Mesenchymal stem cell (in vitro differentiated cells and primary cell): ENCODE data around the gene UQCC5.

ENCODE experiments used
- DNase-seq: peaks from one replicate; pipeline ENCODE4 v3.0.0-alpha.2; 2013
- H2AFZ ChIP-seq: one replicate; pipeline ENCODE4 v1.6.1; 2013; ENCODE audit warnings: low read depth, mild to moderate bottlenecking, control low read depth, inconsistent platforms, low read length, moderate library complexity
- H2AK5ac ChIP-seq: 2 replicates; pipeline ENCODE4 v1.6.1; 2013; ENCODE audit warnings: low read length, moderate library complexity, mild to moderate bottlenecking, inconsistent platforms; ENCODE audit not compliant: severe bottlenecking
- H2BK120ac ChIP-seq: one replicate; pipeline ENCODE4 v1.6.1; 2013; ENCODE audit warnings: low read depth, mild to moderate bottlenecking, inconsistent platforms, low read length, moderate library complexity
- H2BK12ac ChIP-seq, 2 experiments: one replicate each; pipeline ENCODE4 v1.6.1; 2013; ENCODE audit warnings: inconsistent platforms in 2 of 2, low read length in 2 of 2, mild to moderate bottlenecking in 2 of 2, moderate library complexity in 2 of 2, control low read depth in 1 of 2
- H2BK15ac ChIP-seq: one replicate; pipeline ENCODE4 v1.6.1; 2013; ENCODE audit warnings: mild to moderate bottlenecking, low read depth, inconsistent platforms; ENCODE audit not compliant: poor library complexity, severe bottlenecking
- H2BK5ac ChIP-seq: 2 replicates; pipeline ENCODE4 v1.6.1; 2013; ENCODE audit warnings: low read depth, mild to moderate bottlenecking, low read length, control low read depth, inconsistent platforms; ENCODE audit not compliant: poor library complexity, severe bottlenecking
- H3K14ac ChIP-seq, 2 experiments: one replicate each; pipeline ENCODE4 v1.6.1; 2013; ENCODE audit warnings: inconsistent platforms in 2 of 2, low read length in 2 of 2, control low read depth in 1 of 2, mild to moderate bottlenecking in 1 of 2, moderate library complexity in 1 of 2
- H3K18ac ChIP-seq, 2 experiments: one replicate each; pipeline ENCODE4 v1.6.1; 2013; ENCODE audit warnings: inconsistent platforms in 2 of 2, low read length in 2 of 2, control low read depth in 1 of 2, low read depth in 1 of 2, mild to moderate bottlenecking in 1 of 2
- H3K23ac ChIP-seq, 2 experiments: one replicate each; pipeline ENCODE4 v1.6.1; 2013; ENCODE audit warnings: inconsistent platforms in 2 of 2, low read length in 2 of 2, mild to moderate bottlenecking in 2 of 2, moderate library complexity in 2 of 2, control low read depth in 1 of 2
- H3K27ac ChIP-seq: 2 replicates; pipeline ENCODE4 v1.5.1; 2013; ENCODE audit warnings: mild to moderate bottlenecking, moderate library complexity, low read length, control low read depth, inconsistent platforms; ENCODE audit not compliant: poor library complexity, severe bottlenecking
- H3K27me3 ChIP-seq, 2 experiments: 2 replicates each; pipeline versions ENCODE4 v1.6.1 to v1.7.0; 2013; ENCODE audit warnings: low read length in 2 of 2, mild to moderate bottlenecking in 2 of 2, moderate library complexity in 2 of 2, control low read depth in 1 of 2, inconsistent platforms in 1 of 2; ENCODE audit not compliant: control insufficient read depth in 1 of 2, insufficient read depth in 1 of 2
- H3K36me3 ChIP-seq, 2 experiments: 2 replicates each; pipeline versions ENCODE4 v1.6.1 to v1.7.0; 2013; ENCODE audit warnings: low read length in 2 of 2, control low read depth in 1 of 2, inconsistent platforms in 1 of 2, low read depth in 1 of 2, mild to moderate bottlenecking in 1 of 2; ENCODE audit not compliant: insufficient read depth in 2 of 2, control insufficient read depth in 1 of 2
- H3K4ac ChIP-seq, 2 experiments: one replicate each; pipeline ENCODE4 v1.6.1; 2013; ENCODE audit warnings: inconsistent platforms in 2 of 2, low read length in 2 of 2, mild to moderate bottlenecking in 2 of 2, moderate library complexity in 2 of 2, control low read depth in 1 of 2, low read depth in 1 of 2
- H3K4me1 ChIP-seq: 2 replicates; pipeline ENCODE4 v1.6.1; 2013; ENCODE audit warnings: low read depth, low read length, control low read depth; ENCODE audit not compliant: control insufficient read depth, insufficient read depth
- H3K4me2 ChIP-seq: 2 replicates; pipeline ENCODE4 v1.6.1; 2013; ENCODE audit warnings: low read length, mild to moderate bottlenecking, inconsistent platforms; ENCODE audit not compliant: poor library complexity, severe bottlenecking
- H3K4me3 ChIP-seq, 2 experiments: 2 replicates each; pipeline versions ENCODE4 v1.5.1 to v1.7.0; 2013; ENCODE audit warnings: low read length in 2 of 2, mild to moderate bottlenecking in 2 of 2, control low read depth in 1 of 2, low read depth in 1 of 2; ENCODE audit not compliant: insufficient read depth in 1 of 2
- H3K79me1 ChIP-seq: replicated peaks from 2 replicates; pipeline ENCODE4 v1.6.1; 2013; ENCODE audit warnings: mild to moderate bottlenecking, control low read depth, low read length, inconsistent platforms; ENCODE audit not compliant: poor library complexity, severe bottlenecking
- H3K9ac ChIP-seq: 2 replicates; pipeline ENCODE4 v1.7.0; 2013; ENCODE audit warnings: mild to moderate bottlenecking, low read length, moderate library complexity
- H3K9me3 ChIP-seq: 2 replicates; pipeline ENCODE4 v1.7.0; 2013; ENCODE audit warnings: mild to moderate bottlenecking, low read length; ENCODE audit not compliant: control insufficient read depth
- H4K8ac ChIP-seq: one replicate; pipeline ENCODE4 v1.6.1; 2013; ENCODE audit warnings: inconsistent platforms, mild to moderate bottlenecking, low read length, moderate library complexity
- H4K91ac ChIP-seq: one replicate; pipeline ENCODE4 v1.6.1; 2013; ENCODE audit warnings: mild to moderate bottlenecking, low read length, inconsistent platforms
- WGBS: methylation state at CpG from one replicate; pipeline ENCODE4 v1.1.7; 2013; ENCODE audit warnings: mixed read lengths; 5-methylcytosine and 5-hydroxymethylcytosine counted together

Gene UQCC5

GRCh38 chr3:52521881-52522650 lies 14.3 kb upstream of the UQCC5 start:
- peaks cover 0 to 14% of the 10 kb centered on the region in 2 experiments for H3K27me3 ChIP-seq
- H3K14ac ChIP-seq, result no peak overlapping the region
- DNase-seq, result no peak
- no peak overlapping the region for H4K91ac ChIP-seq
- no peak overlapping the region for H2AK5ac ChIP-seq
- H3K9ac ChIP-seq, result no peak overlapping the region
- H3K4me2 ChIP-seq, result no peak overlapping the region
- H3K4me1 ChIP-seq, result peaks cover 21% of the 10 kb centered on the region
- no peak overlapping the region for H3K23ac ChIP-seq
- H2BK120ac ChIP-seq, result no peak overlapping the region
- no peak overlapping the region for H2BK12ac ChIP-seq
- H4K8ac ChIP-seq, result no peak overlapping the region
- no peak overlapping the region for H3K4me3 ChIP-seq
- peaks cover 27 to 60% of the 10 kb centered on the region in 2 experiments for H3K36me3 ChIP-seq
- H3K27ac ChIP-seq, result no peak overlapping the region
- peaks cover 2% of the 10 kb centered on the region for H3K79me1 ChIP-seq
- WGBS, result 93% methylated on average over 33 of the region's 33 CpGs
- no peak overlapping the region for H2BK5ac ChIP-seq
- no peak overlapping the region for H2AFZ ChIP-seq
- H3K18ac ChIP-seq, result no peak overlapping the region
- no peaks in the 10 kb centered on the region for H3K9me3 ChIP-seq
- H2BK15ac ChIP-seq, result no peak overlapping the region
- peak overlapping the region in 1 of 2 experiments; percentile 25 for H3K4ac ChIP-seq

DNA sequence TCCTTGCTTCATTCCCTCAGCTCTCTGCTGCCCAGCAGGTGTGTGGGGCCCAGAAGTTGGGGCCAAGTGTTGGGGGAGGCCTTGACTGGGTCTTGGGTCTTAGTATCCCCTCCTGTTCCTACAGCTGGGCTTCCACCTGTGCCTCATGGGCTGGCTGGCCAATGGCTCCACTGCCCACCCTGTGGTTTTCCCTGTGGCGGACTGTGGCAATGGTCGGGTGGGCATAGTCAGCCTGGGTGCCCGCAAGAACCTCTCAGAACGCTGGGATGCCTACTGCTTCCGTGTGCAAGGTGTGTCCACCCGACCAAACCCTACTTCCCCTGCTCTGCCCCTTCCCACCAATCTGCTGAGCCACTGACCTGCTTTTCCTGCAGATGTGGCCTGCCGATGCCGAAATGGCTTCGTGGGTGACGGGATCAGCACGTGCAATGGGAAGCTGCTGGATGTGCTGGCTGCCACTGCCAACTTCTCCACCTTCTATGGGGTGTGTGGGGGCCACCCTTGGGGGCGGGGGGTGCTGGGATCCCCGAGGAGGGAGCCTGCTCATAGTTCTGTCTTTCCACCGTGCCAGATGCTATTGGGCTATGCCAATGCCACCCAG lies 13.7 kb upstream of the UQCC5 start:
- H4K91ac ChIP-seq, result no peak overlapping the region
- H3K4me3 ChIP-seq, result no peak overlapping the region
- H2AFZ ChIP-seq, result no peak overlapping the region
- no peak overlapping the region for H3K23ac ChIP-seq
- no peak overlapping the region for H3K18ac ChIP-seq
- H2BK12ac ChIP-seq, result no peak overlapping the region
- DNase-seq, result no peak
- peaks cover 34 to 66% of the 10 kb centered on the region in 2 experiments for H3K36me3 ChIP-seq
- H3K4me1 ChIP-seq, result peaks cover 25% of the 10 kb centered on the region
- H3K79me1 ChIP-seq, result peaks cover 8% of the 10 kb centered on the region
- no peak overlapping the region for H2AK5ac ChIP-seq
- no peak overlapping the region for H4K8ac ChIP-seq
- no peak overlapping the region for H3K14ac ChIP-seq
- no peak overlapping the region for H2BK120ac ChIP-seq
- H3K27me3 ChIP-seq, result peaks cover 0 to 8% of the 10 kb centered on the region in 2 experiments
- no peak overlapping the region for H3K27ac ChIP-seq
- no peak overlapping the region for H3K4me2 ChIP-seq
- H2BK15ac ChIP-seq, result no peak overlapping the region
- no peak overlapping the region for H3K9ac ChIP-seq
- H3K4ac ChIP-seq, result peak overlapping the region in 1 of 2 experiments; percentile 25
- no peaks in the 10 kb centered on the region for H3K9me3 ChIP-seq
- WGBS, result 93% methylated on average over 14 of the region's 14 CpGs
- no peak overlapping the region for H2BK5ac ChIP-seq

GRCh38 chr3:52523386-52524257 lies 12.8 kb upstream of the UQCC5 start:
- Histone ChIP-seq H3K36me3 (peaks cover 42 to 75% of the 10 kb centered on the region in 2 experiments), H4K8ac (no peak overlapping the region), H2AFZ (no peak overlapping the region), H2BK12ac (no peak overlapping the region), H2BK15ac (no peak overlapping the region), H3K23ac (no peak overlapping the region), H2BK5ac (no peak overlapping the region), H3K18ac (no peak overlapping the region), H2AK5ac (no peak overlapping the region), H3K4me1 (peaks cover 22% of the 10 kb centered on the region), H3K9ac (no peak overlapping the region), H3K4ac (no peak overlapping the region), H3K9me3 (no peaks in the 10 kb centered on the region), H3K14ac (no peak overlapping the region), H2BK120ac (no peak overlapping the region), H3K79me1 (peaks cover 13% of the 10 kb centered on the region), H3K4me3 (no peak overlapping the region), H3K27me3 (no peaks in the 10 kb centered on the region), H3K4me2 (no peak overlapping the region), H4K91ac (no peak overlapping the region), H3K27ac (no peak overlapping the region)
- 97% methylated on average over 23 of the region's 26 CpGs for WGBS
- no peak for DNase-seq
